ENCODE measurements around the gene YES1.

The YES1 gene

GRCh38 chr18:680392-680791 is 131.7 kb downstream of the YES1 start:
- no peak for DNase-seq

GRCh38 chr18:679516-679915 is 132.5 kb downstream of the YES1 start:
- DNase-seq: no peak

GRCh38 chr18:678482-679182 is 133.4 kb downstream of the YES1 start:
- DNase-seq: no peak

- DNase-seq: no peak
Observed at GRCh38 chr18:677951-678381, 134.1 kb downstream of the YES1 start.

- no peak for DNase-seq
Observed at GRCh38 chr18:677145-677544, 134.9 kb downstream of the YES1 start.

GRCh38 chr18:676736-677135 is 135.3 kb downstream of the YES1 start:
- DNase-seq: no peak

GRCh38 chr18:676069-676468 is 136.0 kb downstream of the YES1 start:
- DNase-seq: no peak

- no peak for DNase-seq
Observed at GRCh38 chr18:675307-675706, 136.7 kb downstream of the YES1 start.

GRCh38 chr18:673769-674168 is 138.3 kb downstream of the YES1 start:
- DNase-seq: no peak

GRCh38 chr18:673317-673716 is 138.7 kb downstream of the YES1 start:
- DNase-seq: no peak
